GM18870 (cell line): ENCODE data around the gene CTNNBL1.
"Not testable (repeated sequence)": the region's sequence is repeated elsewhere in the genome, so short reads cannot be mapped to it uniquely, and the experiment has no call there.

Experiments
- ATAC-seq: cut with Tn5 transposase; IDR thresholded peaks from one replicate; pipeline ENCODE4 v1.9.1; 2021; ENCODE audit warnings: moderate library complexity; ENCODE audit not compliant: unreplicated experiment

CTNNBL1 gene

GRCh38 chr20:37677969-37678861, 15.6 kb upstream of the CTNNBL1 start:
- no peak for ATAC-seq

GRCh38 chr20:37679751-37680150, 14.1 kb upstream of the CTNNBL1 start:
- not testable (repeated sequence) for ATAC-seq

- no peak for ATAC-seq
These were observed 13.4 kb upstream of the CTNNBL1 start for GRCh38 chr20:37680420-37680819.

- ATAC-seq, result no peak
These were observed 12.3 kb upstream of the CTNNBL1 start for GRCh38 chr20:37681384-37682112.

- ATAC-seq, result not testable (repeated sequence)
These were observed 10.7 kb upstream of the CTNNBL1 start for GRCh38 chr20:37683146-37683545.

- ATAC-seq, result no peak
These were observed 6.9 kb upstream of the CTNNBL1 start for GRCh38 chr20:37686762-37687477.

GRCh38 chr20:37687478-37687805, 6.4 kb upstream of the CTNNBL1 start:
- ATAC-seq, result no peak

GRCh38 chr20:37688093-37688492, 5.7 kb upstream of the CTNNBL1 start:
- ATAC-seq, result no peak

- no peak for ATAC-seq
These were observed 3.0 kb upstream of the CTNNBL1 start for GRCh38 chr20:37690626-37691369.

GRCh38 chr20:37692459-37693166, 1.2 kb upstream of the CTNNBL1 start:
- ATAC-seq, result no peak

- ATAC-seq, result no peak
These were observed 592 bp upstream of the CTNNBL1 start for GRCh38 chr20:37693242-37693634.

GRCh38 chr20:37695684-37696342, 2.0 kb downstream of the CTNNBL1 start:
- no peak for ATAC-seq

GRCh38 chr20:37697314-37697713, 3.5 kb downstream of the CTNNBL1 start:
- ATAC-seq, result no peak

GRCh38 chr20:37699202-37699601, 5.4 kb downstream of the CTNNBL1 start:
- no peak for ATAC-seq

- ATAC-seq, result no peak
These were observed 6.5 kb downstream of the CTNNBL1 start for GRCh38 chr20:37700301-37700700.

- ATAC-seq, result not testable (repeated sequence)
These were observed 7.8 kb downstream of the CTNNBL1 start for GRCh38 chr20:37701676-37702075.

- ATAC-seq, result no peak
These were observed 8.7 kb downstream of the CTNNBL1 start for GRCh38 chr20:37702403-37703034.

GRCh38 chr20:37703035-37703845, 9.4 kb downstream of the CTNNBL1 start:
- no peak for ATAC-seq
